Measurements from ENCODE around the gene FHIT.

GRCh38 chr3:59886790-59887189 lies 1364.5 kb downstream of the FHIT start:
- no peak for TF ChIP-seq CTCF (IDR thresholded peaks at IDR 0.05)
- TF ChIP-seq POLR2AphosphoS5 (IDR thresholded peaks at IDR 0.05), result no peak
- no peak for TF ChIP-seq POLR2A (IDR thresholded peaks at IDR 0.05)
- TF ChIP-seq EP300 (IDR thresholded peaks at IDR 0.05; ENCODE audit: low read depth), result no peak

All from transverse colon (tissue), 4 donors.